ENCODE data around the gene ZC3H6.
"Not testable (repeated sequence)": the region's sequence is repeated elsewhere in the genome, so short reads cannot be mapped to it uniquely, and the experiment has no call there.

ZC3H6 gene

DNA sequence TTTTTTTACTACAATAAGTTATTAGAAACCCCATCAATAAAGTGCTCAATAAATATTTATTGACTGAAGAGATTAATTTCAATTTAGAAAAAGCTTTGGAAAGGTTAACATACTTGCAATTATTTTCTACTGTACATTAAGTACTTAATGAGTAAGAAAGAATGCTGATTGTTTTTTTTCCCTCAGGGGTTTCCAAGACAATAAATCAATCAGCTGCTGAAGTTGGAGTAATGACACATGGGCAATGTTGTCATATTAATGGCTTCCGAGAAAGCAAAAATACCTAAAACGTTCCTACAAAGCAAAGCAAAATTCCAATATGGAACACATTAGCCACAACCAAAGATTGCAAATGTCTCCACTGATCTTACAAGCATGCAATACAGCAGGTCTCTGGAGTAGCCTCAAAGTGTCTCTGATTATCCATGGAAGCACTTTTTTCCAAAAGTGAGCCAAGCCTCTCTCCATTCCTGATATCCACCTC is 66.7 kb downstream of the ZC3H6 start:
- Mint-ChIP-seq H3K27ac (no peak overlapping the region), H3K27me3 (ENCODE audit: low read depth) (peaks cover 12% of the 10 kb centered on the region), H3K4me3 (no peak overlapping the region), H3K36me3 (ENCODE audit: low read depth) (no peaks in the 10 kb centered on the region), H3K9me3 (no peaks in the 10 kb centered on the region), H3K4me1 (peaks cover 14% of the 10 kb centered on the region)
- TF ChIP-seq, protein P1, sequence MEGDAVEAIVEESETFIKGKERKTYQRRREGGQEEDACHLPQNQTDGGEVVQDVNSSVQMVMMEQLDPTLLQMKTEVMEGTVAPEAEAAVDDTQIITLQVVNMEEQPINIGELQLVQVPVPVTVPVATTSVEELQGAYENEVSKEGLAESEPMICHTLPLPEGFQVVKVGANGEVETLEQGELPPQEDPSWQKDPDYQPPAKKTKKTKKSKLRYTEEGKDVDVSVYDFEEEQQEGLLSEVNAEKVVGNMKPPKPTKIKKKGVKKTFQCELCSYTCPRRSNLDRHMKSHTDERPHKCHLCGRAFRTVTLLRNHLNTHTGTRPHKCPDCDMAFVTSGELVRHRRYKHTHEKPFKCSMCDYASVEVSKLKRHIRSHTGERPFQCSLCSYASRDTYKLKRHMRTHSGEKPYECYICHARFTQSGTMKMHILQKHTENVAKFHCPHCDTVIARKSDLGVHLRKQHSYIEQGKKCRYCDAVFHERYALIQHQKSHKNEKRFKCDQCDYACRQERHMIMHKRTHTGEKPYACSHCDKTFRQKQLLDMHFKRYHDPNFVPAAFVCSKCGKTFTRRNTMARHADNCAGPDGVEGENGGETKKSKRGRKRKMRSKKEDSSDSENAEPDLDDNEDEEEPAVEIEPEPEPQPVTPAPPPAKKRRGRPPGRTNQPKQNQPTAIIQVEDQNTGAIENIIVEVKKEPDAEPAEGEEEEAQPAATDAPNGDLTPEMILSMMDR (IDR thresholded peaks at IDR 0.05; ENCODE audit: unreplicated experiment in 3 of 3) = no peak

DNA sequence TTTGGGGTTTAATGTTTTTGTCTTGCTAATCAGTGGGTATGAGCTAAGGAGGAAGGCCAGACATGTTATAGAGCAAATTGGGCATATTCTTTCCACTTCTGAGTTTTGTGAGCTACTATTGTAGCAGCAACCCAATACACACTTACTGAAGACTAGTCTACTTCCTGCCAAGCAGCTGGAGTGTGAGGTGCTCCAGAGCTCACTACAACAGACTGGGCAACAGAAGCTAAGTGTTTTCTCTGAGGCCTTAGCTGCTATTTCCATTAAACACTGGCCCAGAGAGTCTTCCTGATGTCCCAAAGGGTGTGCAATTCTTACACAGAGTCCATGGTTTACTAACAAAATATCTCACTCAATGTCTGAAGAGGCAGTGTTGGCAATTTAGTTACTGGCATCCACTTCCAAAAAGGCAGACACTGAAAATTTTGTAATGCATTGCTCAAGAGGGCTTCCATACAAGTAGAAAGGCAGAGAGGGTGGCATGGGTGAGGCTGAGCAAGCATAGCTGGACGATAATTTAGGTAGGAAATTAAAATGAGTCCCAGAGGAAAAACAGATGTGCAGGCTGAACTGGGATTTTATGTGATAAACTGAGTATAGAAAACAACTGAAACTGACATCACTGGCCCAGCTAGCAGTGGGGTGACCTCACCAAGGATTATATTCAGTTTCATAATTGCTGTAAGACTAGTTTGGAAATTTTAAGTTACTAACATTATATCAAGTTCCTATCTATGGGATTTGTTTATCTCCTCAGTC is 68.6 kb downstream of the ZC3H6 start:
- H3K27ac Mint-ChIP-seq = no peak overlapping the region
- H3K4me1 Mint-ChIP-seq = peaks cover 14% of the 10 kb centered on the region
- H3K36me3 Mint-ChIP-seq (ENCODE audit: low read depth) = no peaks in the 10 kb centered on the region
- H3K9me3 Mint-ChIP-seq = no peaks in the 10 kb centered on the region
- no peak overlapping the region for H3K4me3 Mint-ChIP-seq
- peaks cover 12% of the 10 kb centered on the region for H3K27me3 Mint-ChIP-seq (ENCODE audit: low read depth)
- TF ChIP-seq, protein P1 (IDR thresholded peaks at IDR 0.05; ENCODE audit: unreplicated experiment in 3 of 3) = no peak

DNA sequence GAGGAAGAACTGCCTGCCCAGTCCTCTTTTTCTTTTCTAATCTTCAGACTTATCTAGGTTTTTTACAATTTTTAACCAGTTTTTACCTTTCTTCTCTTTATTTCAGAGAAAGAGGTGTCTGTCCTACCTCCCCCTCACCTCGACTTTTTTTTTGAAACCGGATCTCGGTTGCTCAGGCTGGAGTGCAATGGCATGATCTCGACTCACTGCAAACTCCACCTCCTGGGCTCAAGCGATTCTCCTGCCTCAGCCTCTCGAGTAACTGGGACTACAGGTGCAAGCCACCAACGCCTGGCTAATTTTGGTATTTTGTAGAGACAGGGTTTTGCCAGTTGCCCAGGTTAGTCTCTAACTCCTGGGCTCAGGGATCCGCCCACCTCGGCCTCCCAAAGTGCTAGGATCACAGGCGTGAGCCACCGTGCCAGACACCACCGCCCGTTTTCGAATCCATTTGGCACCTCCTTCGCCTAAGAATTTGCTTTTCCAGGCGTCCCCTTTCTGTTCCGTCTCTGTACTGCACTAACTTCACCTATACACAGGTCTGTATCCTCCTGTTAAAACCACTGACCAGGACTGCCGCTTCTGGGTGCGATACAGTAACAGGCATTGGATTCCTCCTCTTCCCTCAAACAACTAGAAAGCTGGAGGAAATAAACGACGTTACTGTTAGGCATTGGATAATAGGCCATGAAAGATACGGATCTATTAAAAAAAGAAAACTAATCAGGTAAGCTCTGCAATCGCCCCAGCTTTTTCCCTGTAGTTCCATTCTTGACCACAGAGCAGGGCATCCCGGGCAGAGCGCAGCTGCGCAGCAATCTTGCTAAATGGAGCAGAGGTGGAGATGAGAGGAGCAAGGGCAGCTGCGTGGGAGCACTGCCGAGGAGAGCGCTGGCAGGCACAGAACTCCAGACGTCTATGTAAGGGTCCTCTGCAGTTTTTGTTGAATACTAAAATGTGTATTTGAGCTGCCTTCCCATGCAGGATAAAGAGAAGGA is 69.9 kb downstream of the ZC3H6 start:
- TF ChIP-seq, protein P1 (IDR thresholded peaks at IDR 0.05; ENCODE audit: unreplicated experiment in 3 of 3) = no peak
- no peaks in the 10 kb centered on the region for H3K9me3 Mint-ChIP-seq
- H3K27me3 Mint-ChIP-seq (ENCODE audit: low read depth) = peaks cover 12% of the 10 kb centered on the region
- H3K4me1 Mint-ChIP-seq = peaks cover 1% of the 10 kb centered on the region
- H3K27ac Mint-ChIP-seq = no peak overlapping the region
- H3K36me3 Mint-ChIP-seq (ENCODE audit: low read depth) = no peaks in the 10 kb centered on the region
- no peak overlapping the region for H3K4me3 Mint-ChIP-seq

DNA sequence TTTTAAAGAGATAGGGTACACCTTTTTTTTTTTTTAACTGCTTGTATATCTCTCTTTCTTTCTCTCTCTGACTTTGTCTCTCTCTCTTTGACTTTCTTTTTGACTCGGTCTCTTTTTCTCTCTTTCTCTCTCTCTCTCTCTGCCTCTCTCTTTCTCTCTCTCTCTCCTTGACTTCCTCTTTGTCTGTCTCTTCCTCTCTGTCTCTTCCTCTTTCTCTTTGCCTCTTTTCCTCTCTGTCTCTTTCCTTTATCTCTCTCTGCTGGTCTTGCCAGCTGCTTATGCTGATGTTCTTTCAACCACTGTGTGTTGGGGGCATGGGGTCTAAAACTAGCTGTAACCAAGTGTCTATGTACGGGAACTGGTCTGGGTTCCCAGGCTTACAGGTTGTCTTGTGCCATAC is 76.9 kb downstream of the ZC3H6 start:
- not testable (repeated sequence) for H3K27me3 Mint-ChIP-seq (ENCODE audit: low read depth); H3K9me3 Mint-ChIP-seq; H3K36me3 Mint-ChIP-seq (ENCODE audit: low read depth); H3K27ac Mint-ChIP-seq; H3K4me1 Mint-ChIP-seq; H3K4me3 Mint-ChIP-seq

DNA sequence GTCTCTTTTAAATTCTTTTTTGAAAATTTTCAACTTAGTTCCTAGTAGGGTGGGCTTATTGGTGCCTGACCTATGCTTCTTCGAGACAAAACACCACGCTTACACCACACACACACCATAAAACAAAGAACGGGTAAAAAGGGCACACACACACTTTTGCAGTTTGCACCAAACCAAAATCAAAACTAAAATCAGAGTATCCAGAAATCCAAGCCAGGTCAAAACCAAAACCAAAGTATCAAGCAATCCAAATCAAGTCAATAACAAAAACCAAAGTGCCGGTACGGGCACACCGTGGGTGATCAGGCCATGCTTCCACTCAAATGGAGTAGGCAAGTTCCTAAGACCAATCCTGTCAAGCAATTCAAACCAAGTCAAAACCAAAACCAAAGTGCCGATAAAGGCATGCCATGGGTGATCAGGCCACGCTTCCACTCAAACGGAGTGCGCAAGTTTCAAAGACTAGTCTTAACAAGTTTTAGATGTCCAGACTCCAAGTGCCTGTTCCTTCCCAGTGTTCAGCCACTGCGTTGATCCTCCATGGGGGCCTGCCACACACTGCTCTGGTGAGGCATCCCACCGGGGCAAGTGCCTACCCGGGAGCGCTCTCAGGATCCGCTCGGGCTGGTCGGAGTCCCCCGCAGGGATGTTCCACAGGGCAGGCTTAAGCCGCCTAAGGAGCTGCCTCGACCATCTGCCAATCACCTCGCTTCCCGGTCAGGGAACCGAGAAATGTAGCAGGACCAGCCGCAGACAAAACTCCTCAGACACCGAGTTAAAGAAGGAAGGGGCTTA is 77.6 kb downstream of the ZC3H6 start:
- H3K36me3 Mint-ChIP-seq (ENCODE audit: low read depth); H3K4me3 Mint-ChIP-seq; H3K27ac Mint-ChIP-seq; H3K9me3 Mint-ChIP-seq; H3K4me1 Mint-ChIP-seq; H3K27me3 Mint-ChIP-seq (ENCODE audit: low read depth): not testable (repeated sequence)

DNA sequence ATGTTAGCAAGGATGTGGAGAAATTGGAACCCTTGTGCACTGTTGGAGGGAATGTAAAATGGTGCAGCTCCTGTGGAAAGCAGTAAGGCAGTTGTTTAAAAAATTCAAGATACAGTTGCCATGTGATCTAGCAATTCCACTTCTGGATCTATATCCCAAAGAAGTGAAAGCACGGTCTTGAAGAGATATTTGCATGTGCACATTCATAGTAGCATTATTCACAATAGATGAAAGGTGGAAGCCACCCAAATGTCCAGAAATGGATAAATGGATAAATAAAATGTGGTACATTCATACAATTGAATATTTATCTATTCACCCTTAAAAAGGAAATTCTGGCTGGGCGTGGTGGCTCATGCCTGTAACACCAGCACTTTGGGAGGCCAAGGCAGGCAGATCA is 78.9 kb downstream of the ZC3H6 start:
- not testable (repeated sequence) for H3K27ac Mint-ChIP-seq; H3K4me1 Mint-ChIP-seq; H3K36me3 Mint-ChIP-seq (ENCODE audit: low read depth); H3K27me3 Mint-ChIP-seq (ENCODE audit: low read depth); H3K4me3 Mint-ChIP-seq; H3K9me3 Mint-ChIP-seq

DNA sequence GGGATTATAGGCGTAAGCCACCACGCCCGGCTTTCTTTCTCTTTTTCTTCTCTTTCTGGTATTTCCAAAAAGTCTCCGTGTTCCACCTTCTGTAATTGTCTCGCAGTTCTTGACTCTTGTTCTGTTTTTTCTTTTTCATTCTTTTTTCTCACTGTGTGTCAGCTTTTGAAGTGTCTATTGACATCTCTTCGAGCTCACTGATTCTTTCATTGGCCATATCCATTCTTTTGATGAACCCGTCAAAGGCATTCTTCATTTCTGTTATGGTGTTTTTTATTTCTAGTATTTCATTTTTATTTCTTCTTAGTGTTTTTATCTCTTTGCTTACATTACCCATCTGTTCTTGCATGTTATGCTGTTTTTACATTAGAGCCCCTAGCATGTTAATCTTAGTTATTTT is 84.7 kb downstream of the ZC3H6 start:
- H3K36me3 Mint-ChIP-seq (ENCODE audit: low read depth); H3K27ac Mint-ChIP-seq; H3K4me3 Mint-ChIP-seq; H3K27me3 Mint-ChIP-seq (ENCODE audit: low read depth); H3K4me1 Mint-ChIP-seq; H3K9me3 Mint-ChIP-seq: not testable (repeated sequence)

Measured in nephron (organoid).